GM20000 (cell line): Measurements from ENCODE around the gene GSK3A.

ENCODE experiments used
- DNase-seq: peaks from one replicate; pipeline ENCODE4 v3.0.0; 2012; ENCODE audit warnings: low spot score
- TF ChIP-seq, protein P1 (sequence below): IDR thresholded peaks from 2 replicates; pipeline ENCODE4 v1.5.1; 2012; ENCODE audit warnings: mild to moderate bottlenecking, control low read depth; ENCODE audit errors: extremely low read depth, missing control alignments

GSK3A gene

DNA sequence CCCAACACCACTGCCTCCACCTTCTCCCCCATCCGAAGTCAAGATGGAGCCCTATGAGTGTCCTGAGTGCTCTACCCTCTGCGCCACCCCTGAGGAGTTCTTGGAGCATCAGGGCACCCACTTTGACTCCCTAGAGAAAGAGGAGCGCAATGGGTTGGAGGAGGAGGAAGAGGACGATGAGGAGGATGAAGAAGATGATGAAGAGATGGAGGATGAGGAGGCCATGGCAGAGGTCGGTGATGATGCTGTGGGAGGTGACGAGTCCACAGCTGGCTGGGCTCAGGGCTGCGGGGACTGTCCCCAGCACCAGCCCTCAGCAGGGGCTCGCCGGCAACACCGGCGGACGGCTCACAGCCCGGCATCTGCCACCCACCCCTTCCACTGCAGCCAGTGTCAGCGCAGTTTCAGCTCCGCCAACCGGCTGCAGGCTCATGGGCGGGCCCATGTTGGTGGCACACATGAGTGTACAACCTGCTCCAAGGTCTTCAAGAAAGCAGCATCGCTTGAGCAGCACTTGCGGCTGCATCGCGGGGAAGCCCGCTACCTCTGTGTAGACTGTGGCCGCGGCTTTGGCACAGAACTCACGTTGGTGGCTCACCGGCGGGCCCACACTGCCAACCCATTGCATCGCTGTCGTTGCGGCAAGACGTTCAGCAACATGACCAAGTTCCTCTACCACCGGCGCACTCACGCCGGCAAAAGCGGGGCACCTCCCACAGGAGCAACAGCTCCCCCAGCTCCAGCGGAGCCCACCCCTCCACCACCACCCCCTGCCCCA lies 17.3 kb downstream of the GSK3A start:
- TF ChIP-seq, protein P1, sequence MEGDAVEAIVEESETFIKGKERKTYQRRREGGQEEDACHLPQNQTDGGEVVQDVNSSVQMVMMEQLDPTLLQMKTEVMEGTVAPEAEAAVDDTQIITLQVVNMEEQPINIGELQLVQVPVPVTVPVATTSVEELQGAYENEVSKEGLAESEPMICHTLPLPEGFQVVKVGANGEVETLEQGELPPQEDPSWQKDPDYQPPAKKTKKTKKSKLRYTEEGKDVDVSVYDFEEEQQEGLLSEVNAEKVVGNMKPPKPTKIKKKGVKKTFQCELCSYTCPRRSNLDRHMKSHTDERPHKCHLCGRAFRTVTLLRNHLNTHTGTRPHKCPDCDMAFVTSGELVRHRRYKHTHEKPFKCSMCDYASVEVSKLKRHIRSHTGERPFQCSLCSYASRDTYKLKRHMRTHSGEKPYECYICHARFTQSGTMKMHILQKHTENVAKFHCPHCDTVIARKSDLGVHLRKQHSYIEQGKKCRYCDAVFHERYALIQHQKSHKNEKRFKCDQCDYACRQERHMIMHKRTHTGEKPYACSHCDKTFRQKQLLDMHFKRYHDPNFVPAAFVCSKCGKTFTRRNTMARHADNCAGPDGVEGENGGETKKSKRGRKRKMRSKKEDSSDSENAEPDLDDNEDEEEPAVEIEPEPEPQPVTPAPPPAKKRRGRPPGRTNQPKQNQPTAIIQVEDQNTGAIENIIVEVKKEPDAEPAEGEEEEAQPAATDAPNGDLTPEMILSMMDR = no peak
- no peak for DNase-seq

- TF ChIP-seq, protein P1 = no peak
- no peak for DNase-seq
Observed at GRCh38 chr19:42220751-42221097, 21.7 kb downstream of the GSK3A start.

GRCh38 chr19:42219812-42220750 lies 22.3 kb downstream of the GSK3A start, which contains the start of gene ZNF526:
Gene ZNF526 (plus strand): TSS chr19:42220312. CDS start chr19:42224404, 4,092 bp downstream.
- TF ChIP-seq, protein P1 = no peak
- peak; percentile 99 for DNase-seq

DNA sequence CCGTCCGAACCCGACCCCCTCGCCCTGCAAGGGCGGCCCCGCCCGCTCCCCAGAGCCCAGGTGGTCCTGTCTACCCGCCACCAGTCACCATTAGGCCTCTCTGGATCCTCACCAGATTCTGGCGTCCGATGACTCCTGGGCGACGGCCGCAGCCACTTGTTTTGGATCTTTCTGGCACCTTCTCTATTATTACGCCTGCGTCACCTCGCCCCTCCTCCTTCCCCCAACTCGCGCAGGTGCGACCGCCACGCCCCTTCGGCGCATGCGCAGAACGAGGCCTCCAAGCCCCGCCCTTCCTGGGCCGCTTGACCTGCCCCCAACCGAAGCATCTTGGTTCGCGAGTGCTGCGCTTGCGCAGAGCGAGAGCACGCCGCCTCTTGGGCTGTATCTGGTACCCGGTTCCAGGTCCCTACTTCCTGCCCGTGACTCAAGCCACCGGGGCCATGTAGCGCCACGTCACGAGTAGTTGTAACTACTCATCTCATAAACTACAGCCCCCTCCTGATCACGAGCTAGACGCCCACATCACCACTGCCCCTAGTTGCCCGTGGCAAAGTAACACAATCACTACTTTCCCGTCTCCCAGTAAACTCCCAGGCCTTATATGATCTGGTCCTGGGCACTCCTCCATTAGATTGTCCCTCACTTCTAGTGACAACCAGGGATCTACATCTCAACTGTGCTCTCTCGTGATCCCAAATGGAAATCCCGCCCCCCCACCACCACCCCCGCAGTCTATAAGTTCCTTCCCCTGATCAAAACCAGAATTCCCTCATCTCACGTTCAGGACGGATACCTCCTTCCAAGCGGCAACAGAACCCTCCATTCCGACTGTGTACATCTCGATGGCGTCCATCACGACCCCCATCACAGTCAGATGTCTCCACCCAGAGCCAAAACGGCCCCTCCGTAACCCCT lies 24.6 kb downstream of the GSK3A start, which contains the start of gene DEDD2:
Gene DEDD2, minus strand, starts transcription at position 158 of the 918 bp plus-strand sequence. CDS start 670 bp downstream, outside the sequence.
- TF ChIP-seq, protein P1 = no peak
- peak; percentile 98 for DNase-seq

GRCh38 chr19:42216653-42217519 lies 25.5 kb downstream of the GSK3A start:
- TF ChIP-seq, protein P1 = no peak
- DNase-seq = peak; percentile 63

DNA sequence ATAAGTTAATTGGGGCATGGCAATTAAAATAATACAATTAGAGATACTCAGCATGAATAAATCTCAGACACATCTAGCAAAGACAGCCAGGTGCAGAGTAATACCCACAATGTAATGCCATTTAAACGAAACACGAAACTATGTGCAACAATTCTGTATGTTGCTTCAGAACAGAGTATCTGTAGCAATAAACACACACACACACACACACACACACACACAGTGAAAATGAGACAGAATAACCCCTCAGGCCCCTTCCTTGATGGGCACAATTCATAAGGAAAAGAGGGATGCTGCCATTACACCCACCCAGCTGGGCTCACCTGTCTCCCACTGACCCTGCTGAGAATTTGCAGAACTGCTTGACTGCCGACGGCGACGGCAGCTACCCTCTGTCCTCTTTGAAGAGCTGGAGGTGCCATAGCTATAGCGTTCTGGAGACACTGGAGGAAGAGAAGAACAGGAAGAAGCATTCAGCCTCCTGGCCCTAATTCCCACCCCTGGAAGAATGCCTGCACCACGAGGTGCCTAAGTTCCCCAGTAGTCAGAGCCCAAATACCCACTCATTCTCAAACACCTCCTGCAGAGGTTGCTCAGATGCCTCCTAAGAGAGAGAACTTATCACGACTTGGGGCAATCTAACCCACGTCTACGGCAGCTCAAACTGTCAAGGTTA lies 27.5 kb downstream of the GSK3A start:
- no peak for DNase-seq
- TF ChIP-seq, protein P1 = no peak
